GM12875 (cell line): ENCODE results near the gene IL1B.

Experiments
- H3K4me3 ChIP-seq: one replicate; pipeline ENCODE4 v1.5.1; 2011; ENCODE audit warnings: low read depth, low read length, control low read depth
- TF ChIP-seq, protein P1 (sequence below): IDR thresholded peaks from 2 replicates; pipeline ENCODE4 v1.5.1; 2011; ENCODE audit warnings: low read depth, mild to moderate bottlenecking, control low read depth, inconsistent platforms, low read length, moderate library complexity, borderline replicate concordance; ENCODE audit not compliant: insufficient read depth

Gene IL1B

GRCh38 chr2:112811841-112812306, 24.7 kb downstream of the IL1B start:
- H3K4me3 ChIP-seq = no peak overlapping the region
- TF ChIP-seq, protein P1, sequence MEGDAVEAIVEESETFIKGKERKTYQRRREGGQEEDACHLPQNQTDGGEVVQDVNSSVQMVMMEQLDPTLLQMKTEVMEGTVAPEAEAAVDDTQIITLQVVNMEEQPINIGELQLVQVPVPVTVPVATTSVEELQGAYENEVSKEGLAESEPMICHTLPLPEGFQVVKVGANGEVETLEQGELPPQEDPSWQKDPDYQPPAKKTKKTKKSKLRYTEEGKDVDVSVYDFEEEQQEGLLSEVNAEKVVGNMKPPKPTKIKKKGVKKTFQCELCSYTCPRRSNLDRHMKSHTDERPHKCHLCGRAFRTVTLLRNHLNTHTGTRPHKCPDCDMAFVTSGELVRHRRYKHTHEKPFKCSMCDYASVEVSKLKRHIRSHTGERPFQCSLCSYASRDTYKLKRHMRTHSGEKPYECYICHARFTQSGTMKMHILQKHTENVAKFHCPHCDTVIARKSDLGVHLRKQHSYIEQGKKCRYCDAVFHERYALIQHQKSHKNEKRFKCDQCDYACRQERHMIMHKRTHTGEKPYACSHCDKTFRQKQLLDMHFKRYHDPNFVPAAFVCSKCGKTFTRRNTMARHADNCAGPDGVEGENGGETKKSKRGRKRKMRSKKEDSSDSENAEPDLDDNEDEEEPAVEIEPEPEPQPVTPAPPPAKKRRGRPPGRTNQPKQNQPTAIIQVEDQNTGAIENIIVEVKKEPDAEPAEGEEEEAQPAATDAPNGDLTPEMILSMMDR = no peak

- TF ChIP-seq, protein P1 = no peak
- no peak overlapping the region for H3K4me3 ChIP-seq
These were observed 25.2 kb downstream of the IL1B start for GRCh38 chr2:112811276-112811831.

DNA sequence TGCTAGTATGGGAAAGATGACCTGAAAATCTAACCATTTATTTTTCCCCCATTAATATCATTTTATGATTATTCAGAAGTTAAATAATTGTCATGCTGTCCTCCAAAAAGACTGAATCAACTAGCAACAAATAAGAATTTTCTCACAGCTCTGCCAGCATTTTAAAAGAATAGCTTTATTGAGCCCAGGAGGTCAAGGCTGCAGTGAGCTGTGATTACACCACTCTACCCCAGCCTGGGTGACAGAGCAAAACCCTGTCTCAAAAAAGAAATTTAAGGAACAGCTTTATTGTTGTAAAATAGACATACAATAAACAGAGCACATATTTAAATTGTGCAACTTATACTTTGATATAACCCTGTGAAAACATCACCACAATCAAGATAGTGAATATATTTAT, 27.5 kb downstream of the IL1B start:
- no peak overlapping the region for H3K4me3 ChIP-seq
- TF ChIP-seq, protein P1 = no peak

DNA sequence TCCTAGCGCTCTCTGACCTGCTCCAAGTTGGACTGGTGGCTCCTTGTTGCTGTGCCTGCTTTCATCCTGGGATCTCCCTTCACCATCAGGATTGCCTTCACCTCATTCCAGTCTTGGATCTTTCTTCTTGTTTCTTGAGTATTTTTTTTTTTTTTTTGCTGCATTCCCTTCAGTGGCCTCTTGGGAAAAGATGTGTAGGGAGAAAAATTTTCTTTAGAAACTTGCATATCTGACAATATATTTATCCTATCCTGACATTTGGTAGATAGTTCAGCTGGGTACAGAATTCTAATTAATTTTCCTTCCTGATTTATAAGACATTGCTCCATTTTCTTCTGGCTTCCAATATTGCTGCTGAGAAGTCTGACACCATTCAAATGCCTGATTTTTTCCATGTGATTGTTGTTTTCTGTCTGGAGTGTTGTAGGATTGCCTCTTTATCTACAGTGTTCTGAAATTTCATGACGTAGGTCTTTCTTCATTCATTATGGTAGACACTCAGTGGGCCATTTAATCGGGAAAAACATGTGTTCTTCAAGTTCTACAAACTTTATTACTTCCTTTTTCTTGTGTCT, 29.3 kb downstream of the IL1B start:
- no peak overlapping the region for H3K4me3 ChIP-seq
- TF ChIP-seq, protein P1 = no peak

GRCh38 chr2:112805542-112805941, 31.0 kb downstream of the IL1B start:
- H3K4me3 ChIP-seq = no peak overlapping the region
- TF ChIP-seq, protein P1 = no peak

- H3K4me3 ChIP-seq = no peak overlapping the region
- TF ChIP-seq, protein P1 = no peak
These were observed 32.7 kb downstream of the IL1B start for GRCh38 chr2:112803691-112804521.

- TF ChIP-seq, protein P1 = no peak
- no peak overlapping the region for H3K4me3 ChIP-seq
These were observed 35.5 kb downstream of the IL1B start for GRCh38 chr2:112800881-112801583.
